Stimulated activated CD8-positive, alpha-beta memory T cell treated with anti-CD3 and anti-CD28 coated beads, Interleukin-15, amount 100 ng/mL, for 24 hours (primary cell): ENCODE data around the gene ITPKC.

Experiments used
- DNase-seq: peaks from one replicate; pipeline ENCODE4 v3.0.0-alpha.2; 2020; ENCODE audit warnings: low read depth

ITPKC gene

DNA sequence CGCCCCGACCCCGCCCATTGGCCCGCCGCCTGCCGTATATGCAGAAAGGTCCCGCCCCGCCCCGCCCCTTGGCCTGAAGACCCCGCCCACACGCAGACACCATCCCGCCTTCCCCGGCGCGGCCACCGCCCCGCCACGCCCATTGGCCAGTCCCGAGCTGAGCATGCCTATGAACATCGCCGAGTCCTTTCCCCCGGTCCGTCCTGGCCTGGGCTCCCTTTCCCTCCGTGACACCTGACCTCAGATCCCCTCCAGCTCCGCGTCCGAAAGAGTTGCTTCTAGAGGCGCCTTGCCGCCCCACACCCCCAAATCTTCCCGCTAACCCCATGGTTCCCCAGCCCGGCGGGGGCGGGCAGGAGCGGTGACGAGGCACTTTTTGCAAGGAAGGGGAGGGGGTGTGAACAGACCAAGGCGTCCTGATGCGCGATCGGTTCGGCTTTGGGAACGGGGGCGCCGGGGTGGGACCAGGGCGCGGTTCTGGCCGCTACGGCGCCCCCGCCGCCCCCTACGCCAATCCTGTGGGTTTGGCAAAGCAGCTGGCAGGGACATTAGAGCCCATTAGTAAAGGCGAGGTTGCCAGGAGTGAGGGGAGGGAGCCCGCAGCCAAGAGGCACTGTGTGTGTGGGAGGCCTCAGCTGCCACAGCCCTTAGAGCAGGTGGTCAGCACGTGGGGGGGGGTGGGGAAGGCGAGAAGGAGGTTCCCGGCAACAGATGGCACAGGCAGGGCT is 26.1 kb upstream of the ITPKC start:
- DNase-seq = peak; percentile 72

DNA sequence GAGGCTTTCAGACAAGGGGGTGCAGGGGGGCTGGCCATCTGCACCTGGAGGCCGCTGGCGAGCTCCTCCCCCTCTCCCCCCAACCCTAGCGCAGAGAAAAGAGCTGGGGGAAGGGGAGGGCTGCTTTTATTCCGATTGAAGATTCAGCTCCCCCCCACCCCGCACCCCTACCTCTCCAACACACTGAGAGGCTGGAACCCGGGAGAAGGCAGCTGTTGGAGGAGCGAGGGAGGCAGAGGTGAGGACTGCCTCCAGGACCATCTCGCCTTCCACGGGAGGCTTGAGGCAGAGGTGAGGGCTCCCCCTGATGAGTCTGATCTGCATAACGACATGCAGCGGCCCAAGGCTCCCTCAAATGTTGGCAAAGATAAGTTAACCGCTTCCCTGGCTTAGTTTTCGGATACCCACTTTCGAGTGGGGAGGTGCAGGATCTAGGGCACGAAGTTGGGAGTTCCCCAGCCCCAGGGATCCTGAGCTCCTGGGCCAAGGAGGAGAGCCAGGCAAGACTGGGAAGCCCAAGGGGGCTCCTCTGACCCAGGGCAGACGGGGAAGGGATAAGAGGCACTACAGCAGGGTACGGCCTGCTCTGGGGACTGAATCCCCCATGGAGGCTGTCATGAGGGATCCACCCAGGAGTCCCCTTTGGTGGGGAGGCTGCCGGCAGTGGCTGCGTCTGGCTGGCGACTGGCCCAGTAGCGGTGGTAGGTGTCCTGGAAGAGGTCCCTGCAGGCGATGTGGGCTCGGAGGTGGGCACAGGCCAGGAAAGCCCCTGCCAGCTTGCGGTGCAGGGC is 25.3 kb upstream of the ITPKC start:
- no peak for DNase-seq

DNA sequence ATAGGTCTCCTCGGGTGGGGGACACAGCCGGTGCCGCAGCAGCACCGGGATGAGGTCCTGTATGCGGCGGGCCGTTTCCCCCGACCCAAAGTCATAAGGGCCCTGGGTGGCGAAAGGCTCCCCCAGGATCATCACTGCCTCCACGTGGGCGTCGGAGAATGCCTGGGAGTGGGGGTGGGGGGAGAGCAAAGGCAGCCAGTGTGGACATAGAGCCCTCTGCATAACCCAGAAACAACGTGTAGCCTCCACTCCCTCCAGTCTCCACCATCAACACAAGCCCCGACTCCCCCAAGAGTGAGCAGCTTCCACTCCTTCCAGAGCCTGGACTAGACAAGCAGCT is 24.7 kb upstream of the ITPKC start:
- DNase-seq = no peak

DNA sequence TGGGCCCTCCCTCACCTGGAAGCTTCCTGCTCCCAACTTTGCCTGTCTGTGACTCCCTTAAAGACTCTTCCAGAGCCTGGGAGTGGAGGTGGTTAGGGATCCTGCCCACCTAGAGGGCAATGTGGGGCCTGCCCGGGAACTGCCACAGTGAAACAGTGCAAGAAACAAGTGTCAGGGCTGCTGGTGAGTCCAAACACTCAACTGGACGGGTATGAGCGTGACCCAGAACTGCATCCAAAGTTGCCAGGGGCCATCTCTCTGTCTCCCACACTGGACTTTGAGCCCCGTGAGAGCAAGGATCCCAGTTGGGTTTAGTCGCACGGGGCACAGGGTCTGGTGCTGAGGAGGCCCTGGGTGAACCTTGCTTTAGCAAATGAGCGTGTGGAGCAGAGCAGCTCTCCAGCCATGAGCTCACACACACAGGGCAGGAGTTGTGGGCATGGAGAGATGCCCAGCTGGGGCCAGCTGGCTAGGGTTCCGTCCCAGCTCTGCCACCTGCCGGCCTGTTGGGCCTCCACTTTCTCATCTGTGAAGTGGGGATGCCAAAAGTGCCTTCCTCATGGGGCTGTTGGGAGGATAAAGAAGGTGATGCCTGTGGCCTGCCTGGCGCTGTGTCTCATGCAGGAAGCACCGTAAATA is 23.6 kb upstream of the ITPKC start:
- DNase-seq = no peak

DNA sequence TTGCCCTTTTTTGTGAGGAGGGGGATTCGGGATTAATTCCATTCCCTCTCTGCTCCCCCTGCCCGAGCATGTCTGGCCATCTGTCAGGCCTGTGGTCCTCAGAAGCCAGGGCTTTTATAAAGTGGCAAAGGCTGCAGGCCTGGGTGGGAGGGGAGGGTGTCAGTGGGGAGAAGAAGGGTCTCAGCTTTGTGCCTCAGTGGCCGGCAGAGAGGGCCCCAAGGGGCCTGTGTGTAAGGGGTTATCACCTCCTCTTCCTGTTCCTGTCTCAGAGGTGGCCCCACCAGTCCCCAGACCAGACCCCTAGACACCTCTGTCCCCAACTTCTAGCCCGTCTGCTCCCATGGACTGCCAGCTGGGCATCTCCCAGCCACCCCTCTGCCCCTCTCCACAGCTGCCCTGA is 23.0 kb upstream of the ITPKC start:
- no peak for DNase-seq

DNA sequence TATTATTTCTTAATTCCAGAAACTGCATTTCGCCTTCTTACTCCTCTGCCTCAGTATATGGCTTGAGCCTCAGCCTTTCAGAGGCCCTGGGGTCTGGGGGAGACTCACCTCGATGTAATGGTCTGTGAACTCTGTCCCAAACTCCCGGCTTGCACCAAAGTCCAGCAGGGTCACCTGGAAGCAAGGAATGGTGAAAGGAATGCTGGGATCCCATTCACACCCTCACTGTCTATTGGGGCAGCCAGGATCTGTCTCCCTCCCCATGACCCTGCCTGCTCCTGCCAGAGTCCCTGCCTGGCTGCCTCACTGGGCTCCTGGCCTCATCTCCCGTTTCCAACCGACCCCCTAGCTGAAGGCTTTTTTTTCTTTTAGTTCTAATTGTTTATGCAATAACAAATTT is 21.0 kb upstream of the ITPKC start:
- no peak for DNase-seq

DNA sequence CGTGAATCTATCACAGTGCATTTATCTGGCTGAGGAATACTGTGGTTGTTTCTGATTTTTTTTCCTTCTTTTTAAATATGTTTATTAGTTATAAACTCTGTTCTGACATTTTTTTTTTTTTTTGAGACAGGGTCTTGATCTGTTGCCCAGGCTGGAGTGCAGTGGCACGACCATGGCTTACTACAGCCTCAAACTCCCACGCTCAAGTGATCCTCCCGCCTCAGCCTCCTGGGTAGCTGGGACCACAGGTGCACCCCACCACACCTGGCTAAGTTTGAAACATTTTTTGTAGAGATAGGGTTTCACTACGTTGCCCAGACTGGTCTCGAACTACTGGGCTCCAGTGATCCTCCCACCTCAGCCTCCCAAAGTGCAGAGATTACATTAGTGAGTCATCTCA is 19.9 kb upstream of the ITPKC start:
- DNase-seq = no peak

DNA sequence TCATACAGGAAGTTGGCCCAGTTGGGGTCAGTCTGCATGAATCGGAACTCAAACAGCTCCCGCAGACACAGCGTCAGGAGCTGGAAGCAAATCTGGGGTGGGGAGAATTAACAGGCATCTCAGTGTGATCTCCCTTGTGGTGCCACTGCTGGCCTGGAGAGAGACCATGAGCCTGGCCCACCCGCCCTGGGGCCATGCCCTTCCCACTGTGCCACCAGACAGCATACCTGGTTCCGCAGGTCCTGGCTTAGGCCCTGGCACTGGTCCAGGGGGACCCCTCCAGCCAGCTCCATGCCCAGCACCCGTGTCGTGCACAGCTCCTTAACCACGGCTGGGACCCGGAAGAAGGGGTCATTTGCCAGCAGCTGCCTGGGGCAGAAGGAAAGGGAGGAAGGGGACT is 16.8 kb upstream of the ITPKC start:
- no peak for DNase-seq

DNA sequence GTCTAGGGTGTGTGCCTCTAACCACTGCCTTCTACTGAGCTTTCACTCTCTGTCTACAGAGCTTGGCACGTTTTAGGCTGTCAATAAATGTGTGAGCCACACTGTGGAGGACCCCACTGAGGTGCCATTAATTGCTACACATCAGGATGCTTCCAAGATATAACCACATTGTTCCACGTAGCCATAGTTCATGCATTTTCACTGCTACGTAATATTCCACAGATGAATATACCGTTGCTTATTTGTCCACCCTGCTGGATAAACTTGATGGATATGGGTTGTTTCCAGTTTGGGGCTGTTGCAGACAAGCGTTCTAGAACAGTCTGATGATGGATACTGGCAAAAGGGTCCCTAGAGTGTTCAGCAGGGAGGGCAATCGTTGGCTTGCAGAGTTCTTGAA is 15.2 kb upstream of the ITPKC start:
- no peak for DNase-seq

DNA sequence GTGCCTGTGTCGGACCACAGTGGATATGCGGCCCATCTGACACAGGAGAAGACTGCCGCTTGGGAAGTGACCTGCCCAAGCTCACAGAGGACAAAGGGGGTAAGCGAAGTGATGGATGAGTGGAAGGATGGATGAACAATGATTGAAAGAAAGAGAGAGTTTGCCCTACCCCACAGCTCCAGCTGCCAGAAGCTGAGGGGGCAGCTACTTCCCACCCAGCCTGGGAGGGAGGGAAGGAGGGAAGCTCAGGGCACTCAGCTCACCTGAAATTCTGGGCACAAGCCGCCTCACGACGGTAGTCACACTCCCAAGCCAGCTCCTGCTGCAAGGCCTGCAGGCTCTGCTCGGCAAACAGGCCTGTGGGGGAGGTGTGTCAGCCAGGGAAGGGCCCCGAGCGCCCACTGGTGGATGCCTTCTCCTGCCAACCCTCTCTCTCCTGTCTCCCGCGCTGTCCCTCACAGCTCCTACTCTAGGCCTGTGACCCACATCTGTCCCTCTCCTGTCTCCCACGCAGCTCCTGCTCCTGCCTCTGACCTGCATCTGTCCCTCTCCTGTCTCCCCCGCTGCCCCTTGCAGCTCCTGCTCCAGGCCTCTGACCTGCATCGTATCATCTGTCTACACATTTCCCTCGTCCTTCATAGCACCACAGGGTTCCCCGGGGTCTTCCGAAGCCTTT is 14.4 kb upstream of the ITPKC start:
- DNase-seq = no peak

DNA sequence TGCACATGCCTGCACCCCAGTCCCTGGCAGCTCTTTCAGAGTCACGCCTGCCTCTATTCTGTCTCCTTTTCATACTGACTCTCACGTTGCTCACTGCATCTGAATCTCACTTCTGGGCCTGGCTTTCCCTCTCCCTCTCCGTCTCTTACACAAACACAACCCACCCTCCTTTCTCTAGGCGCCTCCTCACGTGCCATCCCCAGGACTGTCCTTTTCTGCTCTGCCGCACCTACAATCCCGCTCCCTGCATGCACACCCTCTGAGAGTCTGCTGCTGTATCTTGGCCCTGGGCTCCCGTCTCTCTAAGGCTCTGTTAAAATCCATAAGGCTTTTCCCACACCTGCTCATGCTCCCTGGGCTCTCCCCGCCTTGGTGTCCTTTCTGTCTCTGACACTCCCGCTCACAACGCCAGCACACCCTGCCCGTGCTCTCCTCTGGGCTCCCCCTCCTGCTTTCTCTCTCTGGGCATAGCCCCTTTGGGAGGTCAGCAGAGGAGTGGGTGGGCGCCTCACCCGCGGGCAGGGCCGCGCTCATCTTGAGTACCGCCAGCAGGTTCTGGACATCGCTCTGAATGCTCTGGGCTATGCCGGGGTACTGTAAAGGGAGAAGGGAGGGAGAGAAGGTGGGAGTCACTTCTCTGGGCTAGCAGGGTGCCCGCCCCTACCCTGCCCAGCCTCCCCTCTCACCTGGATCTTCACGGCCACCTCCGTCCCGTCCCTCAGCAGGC is 13.7 kb upstream of the ITPKC start:
- DNase-seq = no peak

DNA sequence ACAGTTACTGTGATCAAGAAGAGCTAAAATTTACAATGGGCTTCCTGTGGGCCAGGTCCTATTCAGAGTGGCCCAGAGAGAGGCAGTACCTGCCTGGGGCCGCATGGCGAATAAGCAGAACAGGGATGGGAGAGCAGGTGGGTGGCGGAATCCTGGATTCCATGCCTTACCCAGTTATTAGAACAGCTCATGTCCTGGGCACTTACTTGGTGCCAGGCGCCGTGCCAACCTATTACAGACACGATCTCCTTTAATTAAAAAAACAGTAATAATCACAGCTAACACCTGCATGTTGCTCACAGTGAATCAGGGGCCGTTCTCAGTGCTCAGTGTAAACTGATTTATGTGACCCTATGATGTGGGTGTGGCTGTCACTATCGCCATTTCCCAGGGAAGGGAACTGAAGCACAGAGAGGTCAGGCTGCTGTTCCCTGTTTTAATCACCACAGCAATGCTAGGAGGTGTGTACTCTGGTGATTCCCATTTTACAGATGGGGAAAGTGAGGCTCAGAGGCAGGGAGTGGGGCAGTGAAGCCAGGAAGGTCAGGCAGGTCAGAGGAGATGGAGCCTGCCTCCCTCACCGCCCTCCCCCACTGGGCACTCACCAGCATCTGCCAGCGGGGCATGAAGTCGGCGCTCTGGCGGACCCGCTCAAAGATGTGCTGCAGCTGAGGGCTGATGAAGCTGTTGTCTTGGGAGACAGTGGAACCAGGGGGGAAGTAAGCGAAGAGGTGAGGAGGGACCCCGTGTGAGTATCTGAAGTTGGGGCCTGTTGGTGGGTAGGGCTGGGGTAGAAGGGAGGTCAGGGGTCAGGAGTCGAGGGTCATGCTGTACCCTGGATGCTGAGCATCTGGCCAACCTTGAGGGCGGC is 12.2 kb upstream of the ITPKC start:
- DNase-seq = no peak

DNA sequence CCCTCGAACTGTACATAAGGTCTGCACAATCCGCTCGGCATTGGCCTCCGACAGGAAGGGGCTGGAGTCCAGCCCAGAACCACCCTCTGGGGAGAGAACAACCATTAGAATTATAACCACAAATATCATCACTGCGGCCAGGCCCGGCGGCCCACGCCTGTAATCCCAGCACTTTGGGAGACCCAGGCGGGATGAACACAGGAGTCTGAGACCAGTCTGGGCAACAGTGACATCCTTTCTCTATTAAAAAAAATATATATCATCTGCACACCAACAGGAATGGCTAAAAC is 11.6 kb upstream of the ITPKC start:
- no peak for DNase-seq

DNA sequence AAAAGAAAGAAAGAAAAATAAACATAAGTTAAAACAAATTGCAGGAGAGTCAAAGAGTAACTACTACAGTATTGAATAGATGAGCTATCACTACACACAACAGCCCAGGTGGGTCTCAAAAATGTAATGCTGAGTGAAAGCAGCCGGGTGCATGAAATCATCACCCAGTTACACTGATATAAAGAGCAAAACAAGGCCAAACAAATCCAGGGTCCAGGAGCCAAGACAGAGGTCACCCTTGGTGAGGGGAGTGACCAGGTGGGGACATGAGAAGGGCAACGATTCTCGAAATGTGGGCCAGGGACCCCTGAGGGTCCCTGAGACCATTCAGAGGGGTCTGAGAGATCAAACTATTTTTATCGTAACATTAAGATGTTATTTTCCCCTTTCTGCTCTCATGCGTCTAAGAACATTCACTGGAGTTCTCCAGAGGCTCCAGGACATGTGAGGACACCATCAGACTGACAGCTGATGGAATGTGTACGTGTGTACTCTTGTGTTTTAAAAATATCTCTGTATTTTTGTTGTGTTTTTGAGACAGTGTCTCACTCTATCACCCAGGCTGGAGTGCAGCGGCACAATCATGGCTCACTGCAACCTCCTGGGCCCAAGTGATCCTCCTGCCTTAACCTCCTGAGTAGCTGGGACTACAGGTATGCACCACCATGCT is 10.8 kb upstream of the ITPKC start:
- DNase-seq = no peak

DNA sequence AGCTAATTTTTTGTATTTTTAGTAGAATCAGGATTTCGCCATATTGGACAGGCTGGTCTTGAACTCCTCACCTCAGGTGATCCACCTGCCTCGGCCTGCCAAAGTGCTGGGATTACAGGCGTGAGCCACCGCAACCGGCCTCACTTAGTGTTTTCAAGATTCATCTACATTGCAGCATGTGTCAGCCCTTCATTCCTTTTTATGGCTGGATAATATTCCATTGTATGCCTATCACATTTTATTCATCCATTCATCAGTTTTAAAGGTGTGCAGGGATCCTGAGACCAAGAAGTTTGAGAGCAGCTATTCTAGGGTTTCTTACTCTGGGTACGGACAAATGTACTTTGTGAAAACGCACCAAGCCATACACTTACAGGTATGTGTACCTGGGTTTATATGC is 9.3 kb upstream of the ITPKC start:
- DNase-seq = no peak

DNA sequence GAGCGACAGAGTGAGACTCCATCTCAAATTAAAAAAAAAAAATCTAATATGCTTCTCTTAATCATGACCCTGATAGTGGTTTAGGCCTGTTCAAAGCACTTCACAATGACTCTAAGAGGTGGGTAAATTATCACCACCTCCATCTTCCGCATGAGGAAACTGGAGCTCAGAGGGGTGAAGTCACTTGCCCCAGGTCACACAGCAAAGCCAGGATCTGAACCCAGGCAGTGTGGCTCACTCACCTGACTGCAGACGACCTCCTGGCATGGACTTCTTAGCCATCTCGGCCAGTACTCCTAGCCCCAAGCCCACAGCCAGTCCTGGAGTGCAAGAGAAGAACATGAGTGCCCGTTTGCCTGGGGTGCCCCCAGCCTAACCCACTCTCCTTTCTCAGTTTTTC is 7.1 kb upstream of the ITPKC start:
- no peak for DNase-seq

DNA sequence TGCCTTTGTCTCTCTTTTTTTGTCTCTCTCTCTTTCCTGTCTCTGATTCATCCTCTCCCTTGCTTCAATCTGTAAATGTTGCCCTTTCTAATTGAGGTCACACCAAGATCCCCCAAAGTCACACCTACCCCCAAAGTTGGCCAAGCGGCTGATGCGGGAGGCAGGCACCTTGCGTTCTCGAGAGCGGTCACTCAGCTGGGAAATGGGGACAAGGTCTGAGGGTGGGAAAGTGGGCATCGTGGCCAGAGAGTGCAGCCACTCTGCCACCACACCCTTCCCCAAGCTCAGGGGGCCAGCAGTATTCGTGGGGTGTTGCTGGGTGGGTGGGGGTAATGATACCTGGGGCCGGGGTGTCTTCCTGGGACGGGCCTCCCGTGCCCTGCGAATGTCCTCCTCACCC is 3.0 kb upstream of the ITPKC start:
- DNase-seq = no peak

DNA sequence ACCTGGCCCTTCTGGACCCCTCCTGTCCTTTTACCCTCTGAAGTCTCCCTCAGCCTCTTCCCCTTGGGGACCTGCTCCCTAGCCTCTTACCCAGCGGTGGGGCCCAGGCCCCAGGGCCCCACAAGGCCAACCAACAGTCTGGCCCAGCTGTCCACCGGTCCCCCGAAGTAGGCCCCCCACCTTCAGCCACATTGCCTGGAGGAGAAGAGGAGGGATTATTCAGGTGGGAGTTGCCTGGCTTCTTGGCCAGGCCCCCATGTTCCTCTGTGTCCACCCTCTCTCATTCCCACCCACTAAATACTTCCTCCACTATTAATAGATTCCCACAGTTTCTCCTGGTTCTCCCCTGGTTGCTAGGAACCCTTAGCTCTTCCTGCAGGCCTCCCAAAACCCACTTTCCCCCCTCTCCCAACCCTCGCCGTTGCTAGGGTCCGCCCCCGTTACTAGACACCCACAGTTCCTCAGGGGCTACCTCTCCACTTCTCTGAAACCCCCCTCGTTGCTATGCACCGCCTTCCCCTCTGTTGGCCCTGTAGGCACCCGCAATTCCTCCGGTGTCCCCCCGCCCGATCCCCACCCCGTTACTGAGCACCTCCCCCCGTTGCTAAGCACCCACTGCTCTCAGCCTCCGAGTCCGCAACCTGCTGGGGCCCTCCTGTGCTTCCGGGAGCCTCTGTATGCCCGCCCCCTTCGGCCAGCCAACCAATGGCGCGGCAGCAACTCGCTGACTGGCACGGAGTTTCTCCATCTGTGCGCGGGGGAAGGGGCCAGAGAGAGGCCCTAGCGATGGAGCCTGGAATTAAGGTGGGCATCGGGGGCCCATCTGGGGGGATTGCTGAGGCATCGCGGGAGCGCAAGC is 2.2 kb upstream of the ITPKC start:
- peak; percentile 69 for DNase-seq

DNA sequence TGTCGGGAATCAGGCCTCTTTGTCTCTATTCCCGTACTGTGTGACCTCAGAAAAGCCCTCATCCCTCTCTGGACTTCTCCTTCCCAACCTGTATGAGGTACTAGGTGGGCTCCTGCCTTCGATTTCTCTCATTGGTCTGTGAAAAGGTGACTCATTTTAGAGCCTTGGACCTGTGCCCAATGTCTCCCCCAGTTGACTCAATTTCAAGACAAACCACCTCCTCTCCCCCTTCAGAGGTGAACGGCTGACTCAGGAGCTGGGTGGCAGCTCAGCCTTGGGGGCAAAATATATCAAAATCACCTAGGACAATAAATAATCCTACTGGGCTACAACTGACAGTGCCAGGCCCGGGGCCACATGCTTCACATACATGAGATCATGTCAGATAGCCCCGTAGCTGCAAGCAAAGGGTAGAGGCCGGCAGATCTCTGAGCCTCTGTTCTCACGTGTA is 856 bp upstream of the ITPKC start:
- peak; percentile 29 for DNase-seq
